Tracheal epithelial cell (primary cell): ENCODE results near the gene TAS2R40. TPM values are rescaled to one million over a fixed set of nuclear protein-coding genes. Genes with fewer than 3 reads are reported as not detected.

Source experiments
- total RNA-seq: library from RNA; depleted of rRNA; stranded (reverse); fragments of >200 nt; gene quantifications from 2 replicates; pipeline ENCODE4 v1.2.1, GENCODE V29; 2014

The TAS2R40 gene
- 0.24 TPM in 1 of 2 replicates, not detected in the other for total RNA-seq

GRCh38 chr7:143221737-143222136, at the start of gene TAS2R40:
Gene TAS2R40 (plus strand): TSS chr7:143222037. CDS start chr7:143222079, 42 bp downstream.

GRCh38 chr7:143183024-143183423, 38.8 kb upstream of the TAS2R40 start, which contains the start of gene TAS2R39:
Gene TAS2R39 (plus strand): TSS chr7:143183419. CDS start chr7:143183419, 0 bp downstream.

GRCh38 chr7:143263266-143264195, 41.7 kb downstream of the TAS2R40 start, which contains the start of gene GSTK1:
Gene GSTK1 (plus strand): TSS chr7:143263441. CDS start chr7:143263514, 73 bp downstream.

Other genes with a start within 250 kb of the TAS2R40 start
- gene OR9A2, start 194.9 kb upstream of the TAS2R40 start, total RNA-seq = not detected in 2 replicates
- gene OR6V1, start 169.7 kb upstream of the TAS2R40 start, total RNA-seq = not detected in 2 replicates
- not detected in 2 replicates for gene PIP, start 90.0 kb upstream of the TAS2R40 start, total RNA-seq
- gene TAS2R39, start 38.6 kb upstream of the TAS2R40 start, total RNA-seq = not detected in 2 replicates
- 94.2 and 99.5 TPM in 2 replicates for gene GSTK1, start 41.4 kb downstream of the TAS2R40 start, total RNA-seq
- 3.0 and 13.5 TPM in 2 replicates for gene TMEM139, start 62.9 kb downstream of the TAS2R40 start, total RNA-seq
- 10.0 and 15.7 TPM in 2 replicates for gene CASP2, start 66.3 kb downstream of the TAS2R40 start, total RNA-seq
- under 0.01 TPM in 1 of 2 replicates, not detected in the other for gene CLCN1, start 94.1 kb downstream of the TAS2R40 start, total RNA-seq
- gene FAM131B, start 140.7 kb downstream of the TAS2R40 start, total RNA-seq = 0.21 and 0.24 TPM in 2 replicates
- 15.8 and 21.0 TPM in 2 replicates for gene ZYX, start 159.3 kb downstream of the TAS2R40 start, total RNA-seq
- 40.7 and 52.5 TPM in 2 replicates for gene EPHA1, start 186.8 kb downstream of the TAS2R40 start, total RNA-seq
- not detected in 2 replicates for gene TAS2R60, start 221.4 kb downstream of the TAS2R40 start, total RNA-seq